CD8-positive, alpha-beta memory T cell (primary cell): ENCODE results near the gene NPY. TPM values are rescaled to one million over a fixed set of nuclear protein-coding genes. Genes with fewer than 3 reads are reported as not detected.

Experiments
- CTCF ChIA-PET: fragments of 350-600 bp; sonication (Branson Sonifier 250); formaldehyde crosslinking; loops from one replicate; lab custom pipeline; 2021; ENCODE audit warnings: antibody characterized with exemption; lab: Charles Lee
- POLR2A ChIA-PET: fragments of 350-600 bp; sonication (Branson Sonifier 250); formaldehyde crosslinking; loops from one replicate; lab custom pipeline; 2021; ENCODE audit warnings: antibody characterized with exemption; lab: Charles Lee
- DNase-seq, 5 donors: peaks; one replicate each; pipeline versions ENCODE4 v3.0.0 to v3.0.0-alpha.2; 2020 to 2022; ENCODE audit warnings: mixed read lengths in 1 of 5
- H3K27ac ChIP-seq: one replicate; pipeline ENCODE4 v1.7.0; 2013; ENCODE audit warnings: low read depth, mild to moderate bottlenecking, low read length, moderate library complexity
- H3K27me3 ChIP-seq: 2 replicates; pipeline ENCODE4 v1.7.0; 2013; ENCODE audit warnings: low read length, mild to moderate bottlenecking; ENCODE audit not compliant: insufficient read depth, poor library complexity, severe bottlenecking
- H3K36me3 ChIP-seq: 2 replicates; pipeline ENCODE4 v1.7.0; 2013; ENCODE audit warnings: mild to moderate bottlenecking, low read length, moderate library complexity; ENCODE audit not compliant: insufficient read depth
- H3K4me1 ChIP-seq: 2 replicates; pipeline ENCODE4 v1.7.0; 2013; ENCODE audit warnings: mild to moderate bottlenecking, low read length, moderate library complexity; ENCODE audit not compliant: insufficient read depth
- H3K4me3 ChIP-seq: 2 replicates; pipeline ENCODE4 v1.7.0; 2013; ENCODE audit warnings: mild to moderate bottlenecking, low read length
- H3K9me3 ChIP-seq: 2 replicates; pipeline ENCODE4 v1.7.0; 2013; ENCODE audit warnings: mild to moderate bottlenecking, low read length
- H3K27ac Mint-ChIP-seq, 8 donors: one replicate each; pipeline ENCODE4 v1.8.0; 2020 to 2021; ENCODE audit warnings: mixed read lengths in 8 of 8, mild to moderate bottlenecking in 6 of 8, inconsistent platforms in 3 of 8, moderate library complexity in 3 of 8
- H3K27me3 Mint-ChIP-seq, 2 donors: one replicate each; pipeline ENCODE4 v1.8.0; 2020 to 2021; ENCODE audit warnings: mixed read lengths in 2 of 2, mild to moderate bottlenecking in 1 of 2, moderate library complexity in 1 of 2
- H3K36me3 Mint-ChIP-seq, 3 donors: one replicate each; pipeline ENCODE4 v1.8.0; 2020 to 2021; ENCODE audit warnings: mixed read lengths in 3 of 3, inconsistent platforms in 1 of 3, mild to moderate bottlenecking in 1 of 3
- H3K4me1 Mint-ChIP-seq, 3 donors: one replicate each; pipeline ENCODE4 v1.8.0; 2020 to 2021; ENCODE audit warnings: mixed read lengths in 3 of 3, inconsistent platforms in 1 of 3, mild to moderate bottlenecking in 1 of 3
- H3K4me3 Mint-ChIP-seq, 7 donors: one replicate each; pipeline ENCODE4 v1.8.0; 2020 to 2021; ENCODE audit warnings: mixed read lengths in 7 of 7, mild to moderate bottlenecking in 6 of 7, moderate library complexity in 4 of 7, inconsistent platforms in 2 of 7
- H3K9me3 Mint-ChIP-seq, 5 donors: one replicate each; pipeline ENCODE4 v1.8.0; 2020 to 2022; ENCODE audit warnings: mixed read lengths in 5 of 5, mild to moderate bottlenecking in 3 of 5, moderate library complexity in 2 of 5, inconsistent platforms in 1 of 5
- polyA plus RNA-seq: library from polyadenylated mRNA; unstranded; fragments of 300-500 nt; fragmentation: Illumina TruSeq; gene quantifications from one replicate; pipeline ENCODE4 v1.2.3, GENCODE V29; 2021
- total RNA-seq, 2 experiments: library from RNA; stranded (reverse); gene quantifications; one replicate each; pipeline ENCODE4 v1.2.3, GENCODE V29; 2021

The NPY gene
- total and polyA plus RNA-seq, 3 experiments from 2014 or later: not detected

DNA sequence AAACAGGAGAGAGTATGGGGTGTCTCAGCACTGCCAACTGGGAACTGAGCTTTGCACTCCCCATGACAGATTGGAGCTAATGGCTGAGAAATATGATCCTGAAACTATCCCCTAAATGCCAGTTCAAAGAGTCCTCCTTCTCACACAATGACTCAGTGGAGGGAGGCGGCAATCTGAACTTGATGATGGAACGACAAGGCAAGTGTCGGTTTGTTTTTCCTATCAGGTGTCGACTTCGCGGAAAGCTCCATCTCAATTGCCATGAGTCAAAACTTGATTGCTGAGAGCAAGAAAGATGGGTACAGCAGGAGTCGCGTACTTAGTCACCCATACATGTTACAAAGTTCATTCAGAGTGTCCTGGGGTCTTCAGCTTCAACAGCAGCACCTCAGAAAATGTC is 52.5 kb downstream of the NPY start:
- ChIA-PET CTCF (no interaction called here), POLR2A (no interaction called here)
- no peaks in the 10 kb centered on the region for H3K36me3 ChIP-seq
- Mint-ChIP-seq H3K27ac (no peak overlapping the region), H3K4me3 (no peak overlapping the region), H3K36me3 (no peaks in the 10 kb centered on the region), H3K4me1 (no peaks in the 10 kb centered on the region), H3K27me3 (peaks cover 14 to 35% of the 10 kb centered on the region in 2 donors), H3K9me3 (peaks cover 0 to 4% (median 3%) of the 10 kb centered on the region in 5 donors)
- no peaks in the 10 kb centered on the region for H3K4me1 ChIP-seq
- no peaks in the 10 kb centered on the region for H3K9me3 ChIP-seq
- DNase-seq: no peak
- no peak overlapping the region for H3K27ac ChIP-seq
- H3K27me3 ChIP-seq: no peaks in the 10 kb centered on the region
- no peak overlapping the region for H3K4me3 ChIP-seq

DNA sequence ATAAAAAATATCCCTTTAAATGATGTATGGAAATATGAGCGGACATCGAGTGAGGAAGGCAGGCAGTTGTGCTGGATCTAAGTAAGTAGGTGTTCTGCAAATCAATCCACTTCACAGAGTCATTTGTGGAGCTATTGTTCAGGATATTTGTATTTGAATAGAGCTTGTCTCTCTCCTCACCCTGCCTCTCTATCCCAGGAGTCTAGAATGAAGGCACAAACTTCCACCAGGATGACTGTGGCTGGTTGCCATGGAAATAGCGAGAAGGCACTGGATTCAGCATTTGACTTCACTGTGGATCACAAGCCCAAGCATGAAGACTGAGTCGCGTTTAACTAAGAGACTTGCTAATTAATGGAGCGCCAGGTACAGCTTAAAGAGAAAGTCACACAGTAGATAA is 53.2 kb downstream of the NPY start:
- POLR2A ChIA-PET: no interaction called here
- Histone ChIP-seq H3K36me3 (no peaks in the 10 kb centered on the region), H3K27ac (no peak overlapping the region), H3K4me3 (no peak overlapping the region), H3K27me3 (no peaks in the 10 kb centered on the region), H3K4me1 (no peaks in the 10 kb centered on the region), H3K9me3 (no peaks in the 10 kb centered on the region)
- Mint-ChIP-seq H3K27me3 (peaks cover 14 to 35% of the 10 kb centered on the region in 2 donors), H3K4me3 (no peak overlapping the region), H3K36me3 (no peaks in the 10 kb centered on the region), H3K27ac (no peak overlapping the region), H3K9me3 (peaks cover 0 to 4% (median 3%) of the 10 kb centered on the region in 5 donors), H3K4me1 (no peaks in the 10 kb centered on the region)
- CTCF ChIA-PET: no interaction called here
- no peak for DNase-seq

DNA sequence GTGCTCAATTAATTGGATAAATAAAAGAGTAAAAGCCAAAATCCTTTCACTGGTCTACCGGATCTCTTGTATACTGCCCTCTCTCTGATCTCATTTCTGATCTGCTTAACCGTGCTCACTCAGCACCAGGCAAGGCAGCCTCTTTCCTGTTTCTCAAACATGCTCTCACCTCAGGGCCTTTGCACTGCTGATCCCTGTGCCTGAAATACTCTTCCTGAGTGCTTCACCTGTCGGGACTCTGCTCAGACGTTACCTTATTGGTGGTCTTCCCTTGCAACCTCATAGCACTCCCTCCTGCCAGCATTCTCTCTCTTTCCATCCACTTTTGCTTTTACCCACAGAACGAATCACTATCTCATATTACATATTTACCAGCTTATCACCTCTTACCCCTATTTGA is 55.6 kb downstream of the NPY start:
- H3K27me3 ChIP-seq: no peaks in the 10 kb centered on the region
- CTCF ChIA-PET: no interaction called here
- POLR2A ChIA-PET: no interaction called here

DNA sequence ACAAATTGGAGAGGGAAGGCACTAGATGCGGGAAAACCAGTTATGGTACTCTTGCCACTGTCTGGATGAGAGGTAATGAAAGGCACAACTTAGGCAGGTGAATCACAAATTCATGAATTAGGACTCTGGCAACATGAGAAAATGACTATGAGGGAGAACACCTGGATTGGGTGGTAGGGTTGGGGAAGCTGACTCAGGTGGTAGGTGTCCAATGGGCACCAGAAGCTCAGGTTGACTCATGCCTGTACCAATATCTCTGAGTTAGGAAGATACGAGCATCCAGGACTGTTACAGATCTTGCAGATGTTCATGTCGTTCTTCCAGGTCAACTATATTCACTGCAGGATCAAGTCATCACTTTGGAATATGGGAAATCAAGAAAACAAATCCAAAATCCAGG is 56.7 kb downstream of the NPY start:
- Histone ChIP-seq H3K27ac (no peak overlapping the region), H3K36me3 (no peaks in the 10 kb centered on the region), H3K4me1 (no peaks in the 10 kb centered on the region), H3K9me3 (no peaks in the 10 kb centered on the region), H3K4me3 (no peak overlapping the region), H3K27me3 (no peaks in the 10 kb centered on the region)
- Mint-ChIP-seq H3K4me3 (no peak overlapping the region), H3K27ac (no peak overlapping the region), H3K9me3 (peaks cover 0 to 1% (median 0%) of the 10 kb centered on the region in 5 donors), H3K27me3 (peaks cover 6 to 18% of the 10 kb centered on the region in 2 donors), H3K4me1 (no peaks in the 10 kb centered on the region), H3K36me3 (no peaks in the 10 kb centered on the region)
- DNase-seq: no peak
- ChIA-PET CTCF (no interaction called here), POLR2A (no interaction called here)

More for the DNA sequence above, 55.6 kb downstream of the NPY start:
- DNase-seq: no peak
- Histone ChIP-seq H3K27ac (no peak overlapping the region), H3K4me3 (no peak overlapping the region), H3K4me1 (no peaks in the 10 kb centered on the region), H3K9me3 (no peaks in the 10 kb centered on the region), H3K36me3 (no peaks in the 10 kb centered on the region)
- Mint-ChIP-seq H3K4me3 (no peak overlapping the region), H3K27me3 (peaks cover 6 to 20% of the 10 kb centered on the region in 2 donors), H3K4me1 (no peaks in the 10 kb centered on the region), H3K27ac (no peak overlapping the region), H3K9me3 (peaks cover 0 to 1% (median 0%) of the 10 kb centered on the region in 5 donors), H3K36me3 (no peaks in the 10 kb centered on the region)
